ENCODE data around the gene VPS35.
A peak's percentile ranks its signal among the peaks of the same experiment; 100 is the strongest.

The VPS35 gene

GRCh38 chr16:46688654-46689364 lies at the start of gene VPS35:
Gene VPS35 (minus strand): TSS chr16:46689178. CDS start chr16:46689133, 45 bp downstream.
- DNase-seq (ENCODE audit: low read depth): peak; percentile 100

DNA sequence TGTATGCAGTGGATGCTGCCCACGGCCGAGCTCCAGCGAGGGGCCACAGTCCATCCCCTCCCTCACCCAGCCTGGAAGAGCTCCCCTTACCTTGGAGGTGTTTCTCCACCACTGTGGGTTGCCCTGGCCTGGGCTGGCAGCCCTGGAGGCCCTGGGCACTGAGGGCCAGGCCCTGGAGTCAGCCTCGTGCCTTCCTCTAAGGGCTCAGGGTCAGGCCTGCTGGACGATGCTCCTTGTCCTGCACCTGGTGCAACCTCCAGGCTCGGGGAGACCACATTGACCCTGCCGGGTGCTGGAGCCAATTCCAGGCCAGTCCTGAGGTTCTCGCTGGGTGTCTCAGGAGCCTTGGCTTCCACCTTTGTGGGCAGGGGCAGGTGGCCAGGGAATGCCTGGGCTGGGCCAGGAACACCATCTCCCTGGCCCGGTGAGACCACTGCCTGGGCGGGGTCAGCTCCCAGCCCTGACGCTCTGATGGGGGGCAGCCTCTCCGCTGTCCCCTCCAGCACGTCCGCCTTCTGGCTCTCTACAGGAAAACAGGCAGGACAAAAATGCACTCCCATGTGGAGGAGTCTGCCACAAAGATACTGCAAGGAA lies 48.7 kb upstream of the VPS35 start:
- DNase-seq (ENCODE audit: low read depth): no peak

DNA sequence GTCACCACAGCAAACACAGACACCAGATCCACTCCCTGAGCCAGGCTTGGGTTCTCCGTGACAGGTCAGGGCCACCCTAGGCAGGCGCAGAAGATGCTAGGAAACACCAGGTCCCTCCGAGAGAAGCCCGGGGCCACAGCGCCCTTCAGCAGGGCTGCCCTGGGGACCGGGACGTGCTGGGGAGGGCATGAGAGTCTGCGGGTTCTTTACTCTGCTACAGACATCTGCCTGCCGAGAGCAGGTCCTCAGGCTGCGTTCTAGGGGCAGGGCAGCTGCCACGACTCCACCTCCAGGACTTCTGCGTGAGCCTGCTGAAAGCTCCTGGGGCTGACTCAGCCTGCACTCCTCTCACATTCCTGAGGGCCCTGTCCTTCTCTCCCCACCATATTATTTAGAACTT lies 47.7 kb upstream of the VPS35 start:
- DNase-seq (ENCODE audit: low read depth): no peak

DNA sequence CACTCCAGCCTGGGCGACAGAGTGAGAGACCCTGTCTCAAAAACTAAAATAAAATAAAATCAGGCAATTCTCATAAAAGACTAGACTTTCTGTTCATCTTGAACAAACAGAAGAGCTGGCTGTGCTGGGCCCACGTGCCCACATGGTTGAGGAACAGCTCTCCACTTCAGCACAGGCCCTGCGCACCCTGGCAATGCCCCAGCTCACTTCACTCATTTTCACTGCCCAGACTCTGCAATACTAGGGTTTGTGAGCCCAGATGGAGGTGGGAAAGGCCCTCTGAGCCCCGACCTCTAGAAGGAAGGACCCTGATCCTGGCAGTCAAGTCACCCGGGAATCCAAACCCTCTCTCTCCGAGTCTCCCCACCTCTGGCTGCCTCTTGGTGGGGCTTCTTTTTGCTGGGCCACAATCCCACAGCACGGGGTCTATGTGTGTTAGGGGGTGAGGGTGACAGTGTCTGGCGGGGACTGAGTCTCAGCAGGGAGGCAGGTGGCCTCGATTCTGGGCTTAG lies 44.4 kb upstream of the VPS35 start:
- no peak for DNase-seq (ENCODE audit: low read depth)

- DNase-seq (ENCODE audit: low read depth): no peak
These were observed 43.6 kb upstream of the VPS35 start for GRCh38 chr16:46732561-46732960.

- no peak for DNase-seq (ENCODE audit: low read depth)
These were observed 42.9 kb upstream of the VPS35 start for GRCh38 chr16:46731691-46732555.

- DNase-seq (ENCODE audit: low read depth): no peak
These were observed 42.1 kb upstream of the VPS35 start for GRCh38 chr16:46730801-46731690.

GRCh38 chr16:46730126-46730525 lies 41.1 kb upstream of the VPS35 start:
- DNase-seq (ENCODE audit: low read depth): no peak

DNA sequence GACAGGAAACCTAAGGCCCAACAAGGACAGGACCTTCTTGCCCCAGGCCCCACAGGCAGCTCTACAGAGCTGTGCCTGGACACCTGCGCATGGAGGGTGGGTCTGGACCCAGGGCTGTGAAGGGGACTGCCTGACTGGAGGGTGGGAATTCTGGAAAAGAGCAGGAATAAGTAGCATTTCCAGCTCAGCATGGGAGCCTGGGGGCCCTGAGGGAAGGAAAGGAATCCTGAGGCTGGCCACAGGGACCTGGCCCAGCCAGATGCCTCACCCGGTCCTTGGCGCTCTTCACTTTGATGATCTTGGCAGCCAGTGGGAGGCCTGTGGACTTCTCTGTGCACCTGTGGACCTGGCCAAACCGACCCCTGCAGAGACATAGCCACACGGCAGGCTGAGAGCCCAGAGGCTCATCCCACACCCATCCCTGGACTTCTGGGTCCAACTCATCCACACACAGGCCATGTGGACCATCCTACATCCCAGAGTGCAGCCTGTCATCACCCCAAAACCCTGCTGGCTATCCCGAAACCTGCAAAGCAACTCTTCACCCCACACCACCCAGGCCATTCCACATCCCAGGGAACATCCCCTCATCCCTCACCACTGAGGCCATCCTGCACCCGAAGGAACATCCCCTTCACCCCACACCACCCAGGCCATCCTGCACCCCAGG lies 40.5 kb upstream of the VPS35 start:
- DNase-seq (ENCODE audit: low read depth): no peak

GRCh38 chr16:46728806-46729205 lies 39.8 kb upstream of the VPS35 start:
- DNase-seq (ENCODE audit: low read depth): no peak

GRCh38 chr16:46727630-46728029 lies 38.7 kb upstream of the VPS35 start:
- DNase-seq (ENCODE audit: low read depth): no peak

- DNase-seq (ENCODE audit: low read depth): no peak
These were observed 38.2 kb upstream of the VPS35 start for GRCh38 chr16:46727184-46727583.

- no peak for DNase-seq (ENCODE audit: low read depth)
These were observed 32.9 kb upstream of the VPS35 start for GRCh38 chr16:46721885-46722284.

DNA sequence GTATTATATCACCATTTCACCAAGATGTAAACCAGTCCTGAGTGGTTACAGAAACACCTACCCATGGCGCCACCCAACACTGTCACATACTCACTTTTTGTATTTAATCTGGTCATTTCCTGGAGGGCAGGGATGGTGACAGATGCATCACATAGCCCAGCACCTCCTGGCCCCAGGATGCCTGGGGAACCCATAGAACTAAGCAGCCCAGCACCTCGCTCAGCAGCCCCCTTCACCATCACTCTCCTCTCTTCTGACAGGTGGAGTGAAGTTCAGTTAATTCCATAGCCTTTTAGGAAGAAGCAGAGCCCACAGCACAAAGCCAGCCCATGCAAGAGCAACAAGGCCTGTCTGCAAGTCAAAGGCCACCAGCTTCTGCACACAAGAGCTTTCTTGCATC lies 31.6 kb upstream of the VPS35 start:
- no peak for DNase-seq (ENCODE audit: low read depth)

- no peak for DNase-seq (ENCODE audit: low read depth)
These were observed 30.6 kb upstream of the VPS35 start for GRCh38 chr16:46719528-46719927.

GRCh38 chr16:46718214-46718613 lies 29.2 kb upstream of the VPS35 start:
- no peak for DNase-seq (ENCODE audit: low read depth)

DNA sequence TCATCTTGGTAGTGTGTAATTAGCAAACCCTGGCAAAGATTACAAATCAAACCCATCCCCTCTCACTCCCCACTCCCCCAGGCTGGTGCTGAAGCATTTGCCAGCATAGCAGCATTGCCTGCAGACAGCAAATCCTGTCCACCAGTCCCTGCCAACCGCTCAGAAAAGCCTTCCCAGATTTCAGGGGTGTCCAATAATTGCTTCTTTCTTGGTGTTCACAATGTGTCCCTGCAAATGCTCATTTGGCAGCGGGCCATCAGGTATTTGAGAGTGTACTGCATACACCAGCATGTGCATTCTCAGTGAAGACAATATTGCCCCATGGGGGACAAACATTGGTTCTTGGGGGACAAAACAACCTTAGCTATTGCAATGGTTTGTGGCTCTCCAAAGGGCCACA lies 28.7 kb upstream of the VPS35 start:
- DNase-seq (ENCODE audit: low read depth): no peak

DNA sequence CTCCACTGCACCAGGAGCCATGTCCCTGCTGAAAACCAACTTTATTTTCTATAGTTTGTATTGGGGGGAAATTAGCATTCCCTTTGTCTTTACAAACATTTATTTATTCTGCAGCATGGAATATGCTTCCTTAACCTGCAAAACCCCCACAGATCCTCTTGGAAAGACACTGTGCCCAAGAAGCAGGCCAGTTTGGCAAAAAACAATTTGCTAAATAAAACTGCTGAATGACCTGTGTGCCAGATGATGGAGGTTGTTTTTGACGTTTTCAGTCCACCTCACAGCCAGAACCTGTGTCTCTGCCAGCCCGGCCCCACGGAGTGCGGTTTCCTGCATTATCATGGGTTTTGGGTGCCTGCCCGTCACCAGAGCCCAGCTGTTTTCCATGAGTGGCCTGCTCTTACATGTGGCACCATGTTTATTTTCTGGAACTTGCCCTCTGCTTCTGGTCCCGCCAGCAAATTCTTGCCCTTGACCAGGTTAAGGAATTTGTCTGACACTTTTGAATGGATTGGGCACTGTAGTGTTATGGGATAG lies 26.9 kb upstream of the VPS35 start:
- DNase-seq (ENCODE audit: low read depth): no peak

DNA sequence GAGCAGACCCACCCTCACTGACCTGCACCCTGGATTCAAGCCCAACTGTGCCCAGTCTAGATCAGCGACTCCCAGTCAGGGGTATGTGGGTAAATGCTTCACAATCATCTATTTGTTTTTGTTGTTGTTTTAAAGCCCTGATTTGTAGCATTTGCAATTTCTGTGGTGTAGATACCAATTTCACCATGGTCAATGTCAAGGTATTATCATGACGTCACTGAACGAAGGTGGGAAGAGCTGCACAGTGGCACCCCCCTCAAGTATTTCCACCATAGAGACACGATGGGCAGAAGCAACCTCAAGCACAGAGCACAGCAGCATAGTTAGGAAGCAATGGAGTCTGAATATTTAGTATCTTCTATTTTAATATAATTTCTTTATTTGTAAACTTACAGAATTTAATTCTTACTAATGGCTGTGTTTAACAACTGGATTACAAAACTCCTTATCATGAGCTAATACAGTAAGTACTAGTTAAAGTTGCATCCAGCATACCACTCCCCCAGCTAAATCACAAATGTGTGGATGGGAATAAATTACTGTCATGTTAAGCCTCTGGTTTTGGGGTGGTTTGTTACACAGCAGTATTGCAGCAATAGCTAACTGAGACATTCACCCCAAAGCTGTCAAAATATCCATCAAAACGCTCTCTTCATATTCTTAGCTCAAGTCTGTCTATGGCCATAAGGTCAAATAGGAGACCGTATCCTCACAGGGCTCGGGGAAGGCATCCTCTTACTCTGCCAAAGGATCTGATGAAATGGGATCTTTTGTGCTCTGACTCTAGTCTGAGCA lies 26.0 kb upstream of the VPS35 start:
- no peak for DNase-seq (ENCODE audit: low read depth)

DNA sequence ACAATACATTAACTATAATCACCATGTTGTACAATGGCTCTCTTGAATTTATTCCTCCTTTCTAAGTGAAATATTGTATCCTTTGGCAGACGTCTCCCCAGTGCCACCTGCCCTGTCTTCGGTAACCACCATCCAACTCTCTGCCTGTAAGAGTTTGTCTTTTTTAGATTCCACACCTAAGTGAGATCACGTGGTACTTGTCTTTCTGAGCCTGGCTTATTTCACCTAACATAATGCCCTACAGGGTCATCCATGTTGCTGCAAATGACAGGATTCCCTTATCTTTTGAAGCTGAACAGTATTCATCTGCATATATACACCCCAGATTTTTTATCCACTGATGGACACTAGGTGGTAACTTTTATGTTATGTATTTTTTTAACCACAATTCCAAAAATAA lies 24.7 kb upstream of the VPS35 start:
- DNase-seq (ENCODE audit: low read depth): no peak

Data from stimulated activated CD8-positive, alpha-beta memory T cell treated with anti-CD3 and anti-CD28 coated beads, Interleukin-4, amount 100 ng/mL, for 24 hours (primary cell).